OCI-LY1 (cell line): ENCODE results near the gene CARD11.

Experiments
- H2AFZ ChIP-seq: fragments of 200-600 bp; sonication (generic), shearing (Covaris generic); 2 replicates; pipeline ENCODE4 v1.6.0; 2014; ENCODE audit warnings: antibody characterized with exemption, mild to moderate bottlenecking, low read length
- H3F3A ChIP-seq: fragments of 200-600 bp; sonication (generic), shearing (Covaris generic); 2 replicates; pipeline ENCODE4 v1.6.0; 2014; ENCODE audit warnings: mild to moderate bottlenecking, antibody characterized with exemption, low read length, moderate library complexity; ENCODE audit not compliant: insufficient read depth
- H3K27ac ChIP-seq: fragments of 200-600 bp; sonication (generic); 2 replicates; pipeline ENCODE4 v1.5.1; 2014; ENCODE audit warnings: low read length, mixed run types, mild to moderate bottlenecking, low read depth; ENCODE audit not compliant: poor library complexity, severe bottlenecking
- H3K27me3 ChIP-seq: fragments of 200-600 bp; sonication (generic); 2 replicates; pipeline ENCODE4 v1.6.0; 2014; ENCODE audit warnings: antibody characterized with exemption, mild to moderate bottlenecking, low read length, moderate library complexity; ENCODE audit not compliant: insufficient read depth
- H3K36me3 ChIP-seq: fragments of 200-600 bp; sonication (generic); 2 replicates; pipeline ENCODE4 v1.6.1; 2014; ENCODE audit warnings: mild to moderate bottlenecking, antibody characterized with exemption, low read length, moderate library complexity, mixed read lengths; ENCODE audit not compliant: insufficient read depth
- H3K4me1 ChIP-seq: fragments of 200-600 bp; sonication (generic); 2 replicates; pipeline ENCODE4 v1.5.1; 2014; ENCODE audit warnings: mild to moderate bottlenecking, low read length, moderate library complexity; ENCODE audit not compliant: insufficient read depth, severe bottlenecking
- H3K4me2 ChIP-seq: fragments of 200-600 bp; sonication (generic), shearing (Covaris generic); 2 replicates; pipeline ENCODE4 v1.6.1; 2014; ENCODE audit warnings: low read length
- H3K4me3 ChIP-seq: fragments of 200-600 bp; sonication (generic); 2 replicates; pipeline ENCODE4 v1.5.1; 2014; ENCODE audit warnings: low read length, low read depth, mild to moderate bottlenecking, mixed read lengths; ENCODE audit not compliant: poor library complexity, severe bottlenecking
- H3K79me2 ChIP-seq: fragments of 200-600 bp; shearing (Covaris generic); 2 replicates; pipeline ENCODE4 v1.6.1; 2016; ENCODE audit warnings: mixed run types, low read length, mixed read lengths; ENCODE audit not compliant: insufficient read depth
- H3K9ac ChIP-seq: fragments of 200-600 bp; sonication (generic), shearing (Covaris generic); 2 replicates; pipeline ENCODE4 v1.6.1; 2014; ENCODE audit warnings: mild to moderate bottlenecking, low read length, mixed read lengths
- H3K9me2 ChIP-seq: fragments of 200-600 bp; sonication (generic), shearing (Covaris generic); 2 replicates; pipeline ENCODE4 v1.6.1; 2014; ENCODE audit warnings: low read depth, mild to moderate bottlenecking, low read length, mixed read lengths
- H3K9me3 ChIP-seq: fragments of 200-600 bp; shearing (Covaris generic); 2 replicates; pipeline ENCODE4 v1.6.1; 2014; ENCODE audit warnings: low read length, mixed read lengths
- H4K20me1 ChIP-seq: fragments of 200-600 bp; sonication (generic), shearing (Covaris generic); 2 replicates; pipeline ENCODE4 v1.6.0; 2016; ENCODE audit warnings: mild to moderate bottlenecking, low read length; ENCODE audit not compliant: insufficient read depth
- EZH2 ChIP-seq: fragments of 200-600 bp; sonication (generic), shearing (Covaris generic); IDR thresholded peaks from 2 replicates; pipeline ENCODE4 v1.8.0; 2017; ENCODE audit warnings: borderline replicate concordance, mixed run types, mild to moderate bottlenecking, antibody characterized with exemption, low read length, moderate library complexity, mixed read lengths
- TF ChIP-seq, protein P1 (sequence below): fragments of 200-600 bp; sonication (generic), shearing (Covaris generic); IDR thresholded peaks from 2 replicates; pipeline ENCODE4 v1.5.1; 2017; ENCODE audit warnings: mild to moderate bottlenecking, antibody characterized with exemption, low read length, moderate library complexity, mixed read lengths

Gene CARD11

GRCh38 chr7:3057066-3057420 is 13.4 kb upstream of the CARD11 start:
- H3K9me2 ChIP-seq, result no peaks in the 10 kb centered on the region
- no peak overlapping the region for H2AFZ ChIP-seq
- H3K36me3 ChIP-seq, result no peaks in the 10 kb centered on the region; the same call in 1 of the 2 replicates
- H3K4me1 ChIP-seq, result no peaks in the 10 kb centered on the region
- TF ChIP-seq, protein P1, sequence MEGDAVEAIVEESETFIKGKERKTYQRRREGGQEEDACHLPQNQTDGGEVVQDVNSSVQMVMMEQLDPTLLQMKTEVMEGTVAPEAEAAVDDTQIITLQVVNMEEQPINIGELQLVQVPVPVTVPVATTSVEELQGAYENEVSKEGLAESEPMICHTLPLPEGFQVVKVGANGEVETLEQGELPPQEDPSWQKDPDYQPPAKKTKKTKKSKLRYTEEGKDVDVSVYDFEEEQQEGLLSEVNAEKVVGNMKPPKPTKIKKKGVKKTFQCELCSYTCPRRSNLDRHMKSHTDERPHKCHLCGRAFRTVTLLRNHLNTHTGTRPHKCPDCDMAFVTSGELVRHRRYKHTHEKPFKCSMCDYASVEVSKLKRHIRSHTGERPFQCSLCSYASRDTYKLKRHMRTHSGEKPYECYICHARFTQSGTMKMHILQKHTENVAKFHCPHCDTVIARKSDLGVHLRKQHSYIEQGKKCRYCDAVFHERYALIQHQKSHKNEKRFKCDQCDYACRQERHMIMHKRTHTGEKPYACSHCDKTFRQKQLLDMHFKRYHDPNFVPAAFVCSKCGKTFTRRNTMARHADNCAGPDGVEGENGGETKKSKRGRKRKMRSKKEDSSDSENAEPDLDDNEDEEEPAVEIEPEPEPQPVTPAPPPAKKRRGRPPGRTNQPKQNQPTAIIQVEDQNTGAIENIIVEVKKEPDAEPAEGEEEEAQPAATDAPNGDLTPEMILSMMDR, result no peak
- TF ChIP-seq EZH2, result no peak
- no peaks in the 10 kb centered on the region for H3F3A ChIP-seq
- H3K79me2 ChIP-seq, result no peaks in the 10 kb centered on the region
- H3K27me3 ChIP-seq, result peaks cover 22% of the 10 kb centered on the region
- no peak overlapping the region for H3K9ac ChIP-seq
- H3K9me3 ChIP-seq, result peaks cover 13% of the 10 kb centered on the region; the same call in 1 of the 2 replicates
- H3K4me3 ChIP-seq, result no peak overlapping the region
- H3K27ac ChIP-seq, result no peak overlapping the region
- no peak overlapping the region for H3K4me2 ChIP-seq
- no peaks in the 10 kb centered on the region for H4K20me1 ChIP-seq

DNA sequence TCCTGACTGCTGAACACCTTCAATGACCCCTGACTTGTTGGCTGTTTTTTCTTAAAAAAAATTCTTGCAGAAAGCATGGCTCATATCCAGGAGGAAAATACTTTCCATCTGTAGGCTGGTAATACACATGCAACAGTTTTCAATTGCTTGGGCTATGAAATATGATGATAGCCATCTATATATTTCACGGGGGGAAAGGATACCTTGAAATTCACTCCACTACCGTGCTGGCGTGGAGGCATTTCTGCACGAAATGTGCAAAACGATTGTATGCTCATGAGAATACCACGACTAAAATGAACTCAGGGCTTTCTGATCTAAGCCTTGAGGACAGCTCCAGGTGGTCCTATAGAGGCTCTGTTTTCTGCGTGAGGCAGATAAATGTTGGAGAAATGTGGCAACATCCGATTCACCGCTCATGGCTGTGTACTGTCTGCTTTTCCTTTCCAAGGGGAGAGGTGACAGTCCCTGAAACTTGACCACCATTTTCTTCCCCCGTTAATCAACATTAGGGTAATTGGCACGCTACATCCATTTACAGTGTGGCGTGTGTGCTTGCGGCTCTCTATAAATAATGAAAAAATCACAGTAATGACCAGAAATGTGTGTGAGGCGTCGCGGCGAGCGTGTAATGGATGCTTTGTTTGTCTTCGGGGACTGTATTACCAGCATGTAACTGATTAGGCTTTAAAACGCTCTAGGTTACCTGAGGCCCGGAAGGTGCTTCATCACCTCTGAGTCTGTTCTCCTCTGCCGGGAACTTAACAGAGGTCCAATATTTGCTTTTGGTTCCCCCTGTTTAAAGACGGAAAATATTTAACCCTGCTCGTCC is 12.8 kb upstream of the CARD11 start:
- no peak for TF ChIP-seq EZH2
- no peaks in the 10 kb centered on the region for H3K4me1 ChIP-seq
- H3K36me3 ChIP-seq, result no peaks in the 10 kb centered on the region; the same call in 1 of the 2 replicates
- H3K4me2 ChIP-seq, result no peak overlapping the region
- H3K4me3 ChIP-seq, result no peak overlapping the region
- no peak overlapping the region for H3K9ac ChIP-seq
- peaks cover 14% of the 10 kb centered on the region; the same call in 1 of the 2 replicates for H3K9me3 ChIP-seq
- H4K20me1 ChIP-seq, result no peaks in the 10 kb centered on the region
- H3K9me2 ChIP-seq, result no peaks in the 10 kb centered on the region
- H3K27ac ChIP-seq, result no peak overlapping the region
- H2AFZ ChIP-seq, result no peak overlapping the region
- no peaks in the 10 kb centered on the region for H3K79me2 ChIP-seq
- peaks cover 22% of the 10 kb centered on the region for H3K27me3 ChIP-seq
- no peaks in the 10 kb centered on the region for H3F3A ChIP-seq

DNA sequence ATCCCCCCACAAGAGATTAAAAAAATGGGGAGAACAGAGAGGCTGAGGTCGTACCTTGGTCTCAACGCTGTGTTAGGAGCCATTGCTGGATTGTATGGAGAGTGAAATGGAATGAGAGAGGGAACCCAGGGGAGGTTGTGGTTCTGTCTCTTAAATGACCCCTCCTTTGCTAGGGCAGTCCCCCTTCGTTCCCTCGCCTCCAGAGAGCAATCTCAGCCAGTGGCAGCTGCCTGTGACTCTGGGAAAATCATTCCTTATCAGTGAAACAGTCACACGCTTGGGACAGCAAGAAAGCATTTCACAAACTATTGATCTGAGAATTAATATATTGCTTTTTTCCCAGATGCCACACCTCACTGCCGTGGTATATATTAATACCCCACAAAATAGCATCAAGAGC is 12.0 kb upstream of the CARD11 start:
- no peak overlapping the region for H2AFZ ChIP-seq
- H3K4me3 ChIP-seq, result no peak overlapping the region
- no peaks in the 10 kb centered on the region; the same call in 1 of the 2 replicates for H3K36me3 ChIP-seq
- peaks cover 14% of the 10 kb centered on the region; the same call in 1 of the 2 replicates for H3K9me3 ChIP-seq
- no peaks in the 10 kb centered on the region for H3F3A ChIP-seq
- H3K4me2 ChIP-seq, result no peak overlapping the region
- H3K79me2 ChIP-seq, result no peaks in the 10 kb centered on the region
- H3K9me2 ChIP-seq, result no peaks in the 10 kb centered on the region
- H4K20me1 ChIP-seq, result no peaks in the 10 kb centered on the region
- peaks cover 22% of the 10 kb centered on the region for H3K27me3 ChIP-seq
- TF ChIP-seq EZH2, result no peak
- TF ChIP-seq, protein P1, result no peak
- H3K4me1 ChIP-seq, result no peaks in the 10 kb centered on the region
- no peak overlapping the region for H3K27ac ChIP-seq
- H3K9ac ChIP-seq, result no peak overlapping the region
